Suppressor macrophage treated with lipopolysaccharide for 1 hour (primary cell): ENCODE results near the gene ADAMTS13.
"Not testable (repeated sequence)": the region's sequence is repeated elsewhere in the genome, so short reads cannot be mapped to it uniquely, and the experiment has no call there.

ENCODE experiments used
- DNase-seq, 3 donors: peaks; one replicate each; pipeline ENCODE4 v3.0.0-alpha.2; 2020 to 2022

The ADAMTS13 gene

DNA sequence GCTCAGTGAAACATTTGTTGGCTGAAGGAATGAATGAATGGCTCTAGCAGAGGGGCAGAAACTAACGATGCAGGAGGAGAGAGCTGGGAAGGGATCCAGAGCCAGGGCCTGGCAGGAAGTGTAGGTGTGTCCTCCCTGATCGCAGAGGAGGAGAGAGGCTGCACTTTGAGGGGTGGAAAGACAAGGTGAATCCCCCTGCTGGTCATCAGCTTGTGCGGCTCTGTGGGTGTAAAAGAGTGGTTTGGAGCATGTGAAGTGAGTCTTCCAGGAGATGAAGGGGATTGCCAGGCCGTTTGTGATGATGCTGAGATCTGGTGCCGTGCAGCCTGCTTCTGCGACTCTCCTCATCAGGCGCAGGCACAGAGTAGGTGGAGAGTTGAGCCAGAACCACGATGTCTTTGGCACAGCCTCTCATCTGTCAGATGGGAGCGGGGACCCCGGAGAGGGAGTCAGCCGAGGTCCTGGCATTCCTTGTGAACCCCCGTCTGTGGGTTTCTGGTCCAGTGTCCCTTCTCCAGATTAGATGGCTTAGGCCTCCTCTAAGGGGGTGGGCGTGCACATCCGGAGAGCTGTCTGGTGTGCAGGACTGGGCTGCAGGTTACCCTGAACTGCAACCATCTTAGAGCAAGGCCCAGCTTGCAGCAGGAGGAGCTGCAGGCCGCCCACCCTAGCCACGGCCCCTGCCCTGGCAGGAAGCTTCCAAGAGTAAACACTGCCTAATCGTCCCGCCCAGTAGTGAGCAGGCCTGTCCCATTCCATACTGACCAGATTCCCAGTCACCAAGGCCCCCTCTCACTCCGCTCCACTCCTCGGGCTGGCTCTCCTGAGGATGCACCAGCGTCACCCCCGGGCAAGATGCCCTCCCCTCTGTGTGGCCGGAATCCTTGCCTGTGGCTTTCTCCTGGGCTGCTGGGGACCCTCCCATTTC lies at the start of gene ADAMTS13:
Gene ADAMTS13 (plus strand): TSS at position 753 of the 928 bp plus-strand sequence. CDS start 77 bp downstream, at position 830.
- DNase-seq = peak; percentile 23 to 36 (median 32)

DNA sequence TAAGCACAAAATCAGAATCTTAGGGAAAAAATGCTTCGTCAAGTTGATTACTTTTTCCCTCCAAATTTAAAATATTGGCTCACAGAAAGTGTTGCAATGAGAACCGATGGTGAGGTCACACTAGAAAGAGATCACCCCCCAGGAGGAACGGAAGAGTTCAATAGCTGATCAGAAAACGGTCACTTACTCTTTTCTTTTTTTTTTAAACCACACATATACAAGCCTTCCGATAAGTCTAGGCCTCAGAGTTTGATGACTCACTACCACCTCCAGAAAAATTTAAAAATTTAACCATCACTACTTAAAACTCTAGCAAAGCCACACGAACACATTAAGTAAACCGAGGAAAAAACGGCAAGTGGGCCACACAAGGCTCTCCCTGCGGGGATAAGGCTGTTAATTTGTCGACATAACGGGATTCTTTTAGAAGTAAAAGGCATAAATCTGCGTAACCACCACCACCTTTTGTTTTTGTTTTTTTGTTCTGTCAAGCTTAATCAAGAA lies 47.5 kb upstream of the ADAMTS13 start:
- peak; percentile 41 to 76 (median 75) for DNase-seq

DNA sequence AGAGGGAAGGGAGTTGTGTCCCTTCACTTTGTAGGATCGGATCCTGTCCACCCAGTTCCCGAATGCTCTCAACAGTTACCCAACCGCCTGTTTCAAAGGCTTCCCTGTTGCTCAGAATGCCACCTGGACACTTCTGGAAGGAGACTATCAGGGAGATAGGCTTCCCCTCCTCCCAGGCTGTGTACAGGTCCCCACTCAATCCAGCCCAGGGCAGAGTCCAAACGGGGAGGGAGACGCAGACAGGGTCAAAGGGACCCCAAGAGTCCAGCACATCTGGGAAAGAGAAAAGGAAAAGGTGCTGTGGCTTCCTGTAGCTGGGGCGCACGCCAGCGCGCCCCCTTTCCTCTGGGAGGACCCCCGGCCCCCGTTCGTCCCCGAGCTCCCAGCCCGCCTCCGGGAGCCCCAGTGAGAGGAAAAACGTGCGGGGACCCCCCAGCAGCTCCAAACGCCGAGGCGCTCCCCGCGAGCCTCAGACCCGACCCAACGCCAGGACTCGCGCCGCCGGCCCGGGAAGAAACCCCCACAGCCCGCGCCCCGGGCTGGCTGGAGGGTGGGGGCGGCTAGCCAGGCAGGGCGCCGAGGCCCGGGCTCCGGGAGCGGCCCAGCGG lies 46.9 kb upstream of the ADAMTS13 start:
- peak; percentile 38 to 58 (median 50) for DNase-seq

DNA sequence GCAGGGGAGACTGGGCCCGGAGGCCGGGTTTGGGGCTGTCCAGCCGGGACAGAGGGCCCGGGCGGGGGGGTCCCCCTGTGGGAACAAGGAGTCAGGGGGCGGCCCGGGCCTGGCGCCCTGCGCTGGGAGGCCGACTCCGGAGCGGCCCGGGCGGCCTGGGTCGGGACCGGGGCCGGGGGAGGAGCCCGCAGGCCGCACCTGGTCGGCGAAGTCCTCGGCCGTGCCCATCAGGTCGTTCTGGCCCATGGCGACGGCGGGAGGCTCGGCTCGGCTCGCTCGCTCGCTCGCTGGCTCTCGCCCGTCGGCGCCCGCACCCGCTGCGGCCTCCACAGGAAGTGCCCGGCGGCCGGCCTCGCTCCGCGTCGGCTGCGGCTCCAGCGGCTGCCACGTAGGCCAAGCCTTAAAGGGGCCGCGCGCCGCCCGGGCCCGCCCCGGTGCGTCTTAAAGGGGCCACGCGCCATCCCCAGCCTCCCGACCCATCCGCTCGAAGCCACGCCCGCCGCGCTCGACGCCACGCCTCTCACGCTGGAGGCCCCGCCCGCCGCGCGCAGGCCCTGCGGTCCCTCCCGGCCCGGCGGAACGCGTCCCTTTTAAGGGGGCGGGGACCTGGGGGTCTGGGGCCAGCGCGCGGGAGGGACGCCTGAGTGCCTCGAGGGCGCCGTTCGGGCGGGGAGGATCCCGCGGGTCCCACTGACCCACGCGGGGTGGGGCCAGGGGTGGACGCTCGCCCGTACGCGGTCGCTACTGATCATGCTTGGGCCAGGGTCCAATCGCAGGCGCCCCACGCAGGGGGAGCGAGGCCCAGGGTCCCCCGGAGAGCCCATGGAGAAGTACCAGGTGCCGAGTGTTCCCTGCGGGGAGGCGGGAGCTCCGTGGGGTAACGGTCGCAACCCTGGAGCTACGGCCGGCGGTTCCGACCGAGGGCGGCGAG lies 46.2 kb upstream of the ADAMTS13 start, which contains the start of the genes STKLD1 and SURF4:
Gene STKLD1 (plus strand): TSS at position 643 of the 931 bp plus-strand sequence. CDS start 108 bp downstream, at position 751.
Gene SURF4 (minus strand): TSS at position 337 of the 931 bp plus-strand sequence. CDS start 91 bp downstream, at position 246.
- DNase-seq = peak; percentile 97 to 99 (median 98)

DNA sequence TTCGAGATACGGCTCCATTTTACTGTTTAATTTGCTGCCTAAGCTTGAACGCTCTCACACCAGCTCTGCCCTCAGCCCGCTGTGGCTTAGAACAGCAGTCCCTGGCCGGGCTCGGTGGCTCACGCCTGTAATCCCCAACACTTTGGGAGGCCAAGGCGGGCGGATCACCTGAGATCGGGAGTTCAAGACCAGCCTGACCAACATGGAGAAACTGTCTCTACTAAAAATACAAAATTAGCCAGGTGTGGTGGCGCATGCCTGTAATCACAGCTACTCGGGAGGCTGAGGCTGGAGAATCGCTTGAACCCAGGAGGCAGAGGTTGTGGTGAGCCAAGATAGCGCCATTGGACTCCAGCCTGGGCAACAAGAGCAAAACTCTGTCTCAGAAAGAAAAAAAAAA lies 44.9 kb upstream of the ADAMTS13 start:
- not testable (repeated sequence) for DNase-seq

DNA sequence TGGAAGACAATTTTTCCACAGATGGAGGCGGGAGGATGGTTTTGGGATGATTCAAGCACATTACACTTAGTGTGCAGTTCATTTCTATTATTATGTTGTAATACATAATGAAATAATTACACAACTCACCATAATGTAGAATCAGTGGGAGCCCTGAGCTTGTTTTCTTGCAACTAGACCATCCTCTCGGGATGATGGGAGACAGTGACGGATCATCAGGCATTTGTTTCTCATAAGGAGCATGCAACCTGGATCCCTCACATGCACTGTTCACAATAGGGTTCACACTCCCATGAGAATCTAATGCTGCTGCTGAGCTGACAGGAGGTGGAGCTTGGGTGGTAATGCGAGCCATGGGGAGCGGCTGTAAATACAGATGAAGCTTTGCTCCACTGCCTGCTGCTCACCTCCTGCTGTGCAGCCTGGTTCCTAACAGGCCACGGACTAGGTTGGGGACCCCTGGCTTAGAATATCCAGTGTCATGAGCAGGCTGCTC lies 44.4 kb upstream of the ADAMTS13 start:
- DNase-seq = no peak

DNA sequence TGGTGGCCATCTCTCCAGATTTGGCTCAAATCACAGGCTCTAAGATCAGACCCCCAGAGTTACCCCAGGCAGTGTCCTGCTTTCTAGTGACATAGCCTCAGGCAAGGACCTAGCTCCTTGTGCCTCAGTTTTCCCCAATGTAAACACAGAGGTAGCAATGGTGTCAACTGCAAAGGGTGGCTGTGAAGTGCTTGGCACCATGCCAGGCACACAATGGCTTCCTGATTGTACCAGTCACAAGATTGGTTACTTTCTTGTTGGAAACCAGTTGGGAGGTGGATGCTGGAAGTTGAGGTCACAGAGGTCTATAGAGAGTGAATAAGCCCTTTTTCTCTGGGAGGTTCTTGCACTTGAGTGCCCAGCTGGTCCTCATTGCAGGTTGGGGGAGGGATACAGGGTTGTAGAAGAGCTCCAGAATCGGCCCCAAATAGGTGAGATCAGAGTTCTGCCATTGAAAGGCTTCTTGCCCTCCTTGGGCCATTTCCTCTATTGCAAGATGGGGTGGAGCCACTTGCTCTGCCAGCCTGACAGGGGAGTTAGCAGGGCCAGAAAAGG lies 43.7 kb upstream of the ADAMTS13 start:
- DNase-seq = no peak

DNA sequence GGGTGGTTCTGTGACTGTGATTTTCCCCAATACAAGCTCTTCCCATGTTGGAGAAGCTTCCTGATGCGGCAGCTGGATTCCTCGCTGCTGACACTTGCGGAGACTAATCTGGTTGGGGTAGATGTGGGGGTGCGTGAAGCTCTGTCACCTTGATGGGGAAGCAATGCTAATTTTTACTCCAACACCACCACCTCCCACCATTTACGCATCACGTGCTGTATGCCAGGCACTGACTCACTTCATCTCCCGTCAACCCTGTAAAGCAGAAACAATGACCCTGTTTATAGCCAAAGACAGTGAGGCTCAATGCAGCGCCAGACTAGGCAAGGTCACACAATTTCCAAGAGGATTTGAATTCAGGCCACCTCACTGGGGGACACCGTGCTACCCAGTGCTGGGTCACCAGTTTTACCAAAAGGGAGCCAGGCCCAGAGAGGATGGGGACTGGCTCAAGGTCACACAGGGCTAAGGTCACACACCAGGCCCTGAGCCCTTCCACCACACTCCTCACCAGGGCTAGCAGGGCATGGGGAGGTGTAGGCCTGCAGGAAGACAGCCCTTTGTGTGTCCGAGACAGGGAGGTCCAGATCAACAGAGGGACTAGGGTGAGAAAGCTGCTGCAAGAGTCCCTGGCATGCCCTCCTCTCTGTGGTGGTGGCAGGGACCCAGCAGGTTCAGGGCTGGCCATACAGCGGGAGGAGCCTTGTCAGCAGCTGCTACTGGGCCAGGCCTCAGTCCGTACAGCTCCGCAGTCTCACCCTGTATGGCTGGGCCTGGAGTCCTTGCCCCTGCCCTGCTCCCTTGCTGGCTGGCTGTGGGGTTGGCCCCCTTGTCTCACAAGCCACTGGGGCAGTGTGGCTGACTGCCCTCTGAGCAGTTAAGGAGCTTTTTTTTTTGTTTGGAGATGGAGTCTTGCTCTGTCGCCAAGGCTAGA lies 42.7 kb upstream of the ADAMTS13 start:
- DNase-seq = no peak

DNA sequence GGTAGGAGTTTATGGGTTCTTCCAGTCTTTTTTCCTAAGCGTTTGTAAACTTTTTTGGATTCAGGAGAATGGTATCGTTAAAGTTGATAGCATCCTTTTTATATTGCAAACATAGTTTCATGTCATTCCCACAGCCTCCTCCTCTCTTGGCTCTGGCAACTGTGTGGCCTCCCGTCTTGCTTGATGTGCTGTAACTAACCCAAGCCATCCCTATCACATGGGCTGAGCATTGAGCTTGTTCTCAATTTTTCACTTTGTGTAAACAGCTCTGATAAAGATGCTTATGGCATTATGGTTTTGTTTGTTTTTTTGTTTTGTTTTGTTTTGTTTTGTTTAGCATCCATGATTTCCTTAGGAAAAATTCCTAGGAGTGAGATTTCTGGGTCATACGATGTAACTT lies 41.4 kb upstream of the ADAMTS13 start:
- DNase-seq = no peak

DNA sequence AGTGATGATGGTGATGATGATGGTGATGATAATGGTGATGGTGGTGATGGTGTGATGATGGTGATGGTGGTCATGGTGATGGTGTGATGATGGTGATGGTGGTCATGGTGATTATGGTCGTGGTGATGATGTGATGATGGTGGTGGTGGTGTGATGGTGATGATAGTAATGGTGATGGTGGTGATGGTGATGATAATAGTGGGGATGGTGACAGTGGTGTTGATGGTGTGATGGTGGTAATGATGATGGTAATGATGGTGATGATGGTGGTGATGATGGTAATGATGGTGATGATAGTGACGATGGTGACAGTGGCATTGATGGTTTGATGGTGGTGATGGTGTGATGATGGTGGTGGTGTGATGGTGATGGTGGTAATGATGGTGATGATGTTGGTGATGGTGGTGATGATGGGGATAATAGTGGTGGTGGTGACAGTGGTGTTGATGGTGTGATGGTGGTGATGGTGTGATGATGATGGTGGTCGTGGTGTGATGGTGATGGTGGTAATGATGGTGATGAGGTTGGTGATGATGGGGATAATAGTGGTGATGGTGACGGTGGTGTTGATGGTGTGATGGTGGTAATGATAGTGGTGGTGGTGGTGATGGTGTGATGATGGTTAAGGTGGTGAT lies 39.5 kb upstream of the ADAMTS13 start:
- DNase-seq = no peak

DNA sequence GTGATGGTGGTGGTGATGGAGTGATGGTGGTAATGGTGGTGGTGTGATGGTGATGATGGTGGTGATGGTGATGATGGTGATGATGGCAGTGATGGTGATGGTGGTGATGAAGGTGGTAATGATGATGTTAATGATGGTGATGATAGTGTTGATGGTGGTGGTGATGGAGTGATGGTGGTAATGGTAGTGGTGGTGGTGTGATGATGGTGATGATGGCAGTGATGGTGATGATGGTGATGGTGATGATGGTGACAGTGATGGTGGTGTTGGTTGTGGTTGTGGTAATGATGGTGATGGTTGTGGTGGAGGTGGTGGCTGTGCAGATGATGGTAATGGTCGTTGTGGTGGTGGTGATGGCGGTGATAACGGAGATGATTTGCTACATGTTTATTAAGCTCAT lies 38.7 kb upstream of the ADAMTS13 start:
- DNase-seq = no peak

DNA sequence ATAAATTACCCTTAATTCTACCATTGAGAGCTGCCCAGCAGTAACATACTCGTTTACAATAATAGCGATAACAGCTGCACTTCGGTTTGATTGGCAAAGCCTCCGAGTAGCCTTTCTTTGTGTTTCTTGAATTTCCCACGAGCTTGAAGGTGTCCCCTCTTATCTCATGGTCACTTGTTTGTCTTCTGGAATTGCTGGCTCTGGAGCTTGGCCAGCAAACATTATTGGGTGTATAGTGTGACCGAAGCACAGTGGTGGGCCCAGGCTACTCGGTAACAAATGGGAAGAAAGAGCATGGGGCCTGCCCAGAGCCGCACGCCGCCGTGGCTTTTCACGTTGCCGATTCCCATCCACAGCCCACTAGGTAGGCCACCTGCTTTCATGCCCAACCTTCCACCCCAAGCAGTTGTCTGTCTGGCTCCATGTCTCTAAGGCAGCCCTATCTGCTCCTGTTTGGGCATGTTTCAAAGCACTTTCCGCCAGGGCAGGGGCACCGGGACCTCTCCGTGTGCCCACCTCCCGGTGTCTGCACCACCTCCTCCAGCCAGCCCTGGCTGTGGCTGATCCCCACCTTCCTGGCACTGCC lies 37.3 kb upstream of the ADAMTS13 start:
- no peak for DNase-seq

DNA sequence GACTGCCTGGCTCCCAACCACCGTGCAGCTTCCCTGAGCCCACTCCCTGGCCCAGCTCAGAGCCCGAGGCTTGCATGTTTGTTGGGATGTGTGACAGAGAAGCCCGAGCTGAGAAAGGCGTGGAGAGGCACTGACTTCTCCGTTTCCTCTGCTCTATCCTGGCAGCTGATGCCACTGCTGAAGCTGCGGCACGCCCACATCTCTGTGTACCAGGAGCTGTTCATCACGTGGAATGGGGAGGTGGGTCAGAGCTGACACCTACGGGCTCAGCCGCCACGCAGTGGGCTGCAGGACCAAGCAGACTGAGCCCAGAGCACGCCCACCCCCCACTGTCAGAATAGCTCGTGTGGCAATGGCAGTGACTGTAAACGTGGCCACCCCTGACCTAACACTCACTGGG lies 36.7 kb upstream of the ADAMTS13 start:
- no peak for DNase-seq

DNA sequence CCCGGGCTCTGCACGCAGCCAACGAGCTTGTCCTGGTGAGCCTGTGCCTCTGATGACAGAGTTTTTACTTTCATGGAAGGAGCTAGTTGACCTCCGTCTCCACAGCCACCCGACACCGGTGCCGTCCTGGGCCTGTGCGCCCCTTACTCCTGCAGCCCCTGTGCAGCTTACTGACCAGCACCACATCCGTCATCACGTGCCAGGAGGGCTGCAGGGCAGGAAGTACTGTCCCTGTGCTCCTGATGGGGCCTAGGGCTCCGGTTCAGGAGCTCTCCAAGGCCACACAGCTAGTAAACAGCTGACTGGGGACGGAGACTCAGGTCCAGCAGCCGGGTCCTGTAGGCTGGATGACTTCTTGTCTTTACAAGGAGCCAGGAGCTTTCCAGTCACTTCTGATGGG lies 35.8 kb upstream of the ADAMTS13 start:
- DNase-seq = no peak

DNA sequence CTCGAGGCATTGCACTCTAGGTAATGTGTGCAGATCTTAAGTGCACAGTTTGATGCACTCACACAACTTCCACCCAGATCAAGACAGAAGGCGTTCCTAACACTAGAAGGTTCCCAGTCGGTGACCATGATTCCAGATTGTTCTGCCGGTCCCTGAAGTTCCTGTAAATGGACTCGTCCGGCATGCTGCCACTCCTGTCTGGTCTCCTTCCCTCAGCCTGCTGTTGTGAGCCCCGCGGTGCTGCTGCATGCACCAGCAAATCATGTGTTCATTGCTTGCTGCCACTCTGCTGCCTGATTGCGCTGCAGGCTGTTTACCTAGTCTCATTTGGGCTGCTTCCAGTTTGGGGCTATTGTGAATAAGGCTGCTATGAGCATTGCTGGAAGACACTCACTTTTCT lies 34.5 kb upstream of the ADAMTS13 start:
- no peak for DNase-seq

DNA sequence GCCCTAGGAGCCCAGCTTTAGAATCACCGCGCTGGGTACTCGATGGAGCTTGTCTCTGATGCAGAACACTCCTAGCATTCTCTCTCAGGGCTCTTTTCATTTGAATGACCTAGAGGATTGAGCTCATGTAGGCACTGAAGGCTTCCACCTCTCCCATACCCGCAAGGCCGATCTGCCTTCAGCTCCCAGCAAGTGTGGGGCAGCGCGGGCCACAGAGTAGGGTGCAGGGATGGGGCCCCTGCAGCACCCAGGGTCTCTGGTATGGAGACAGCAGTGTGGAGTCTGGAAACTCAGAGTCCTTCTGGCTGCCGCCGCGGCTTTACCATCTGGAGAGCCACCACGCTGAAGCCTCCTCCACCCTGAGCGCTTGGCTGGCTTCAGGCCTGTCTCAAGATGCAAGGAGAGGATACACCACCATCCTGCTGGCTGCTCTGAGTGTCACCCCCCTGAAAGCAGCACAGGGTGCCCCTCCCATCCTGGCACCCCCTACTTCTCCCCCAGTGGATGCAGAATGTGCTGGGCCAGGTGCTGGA lies 33.1 kb upstream of the ADAMTS13 start:
- peak in 1 of 3 donors; percentile 9 for DNase-seq

DNA sequence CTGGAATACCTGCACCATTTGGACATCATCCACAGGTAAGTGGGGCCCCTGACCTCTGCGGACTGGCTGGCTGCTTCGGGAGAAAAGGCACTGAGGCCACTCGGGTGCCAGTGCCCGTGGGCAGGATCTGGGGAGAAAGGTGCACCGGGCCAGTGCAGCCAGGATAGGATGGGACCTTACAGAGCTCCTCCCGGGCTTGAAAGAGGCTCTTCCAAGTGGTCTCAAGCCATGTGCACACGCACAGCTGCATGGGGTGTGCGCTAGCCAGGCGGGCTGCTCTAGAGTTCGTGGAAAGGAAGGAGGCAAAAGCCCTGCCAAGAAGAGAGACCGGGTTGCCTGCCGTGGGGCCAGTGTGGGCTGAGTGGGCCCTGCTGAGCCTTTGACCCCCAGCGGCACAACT lies 32.6 kb upstream of the ADAMTS13 start:
- DNase-seq = peak in 1 of 3 donors; percentile 16

DNA sequence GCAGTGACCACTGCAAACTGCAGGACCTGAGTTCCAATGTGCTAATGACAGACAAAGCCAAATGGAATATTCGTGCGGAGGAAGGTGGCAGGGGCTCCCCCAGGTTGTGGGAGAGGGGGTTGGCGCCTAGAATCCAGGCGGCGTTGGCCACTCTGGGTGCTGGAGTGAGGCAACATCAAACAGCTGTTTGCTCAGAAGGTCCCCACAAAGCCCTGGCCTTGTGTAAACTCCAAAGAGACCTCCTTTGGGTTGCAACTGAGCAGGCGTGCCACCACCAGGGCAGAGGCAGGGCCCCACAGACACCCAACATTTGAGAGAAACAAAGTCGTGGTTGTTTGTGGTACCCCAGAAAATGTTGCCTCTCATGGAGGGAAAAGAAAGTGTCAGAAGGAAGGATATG lies 31.5 kb upstream of the ADAMTS13 start:
- DNase-seq = peak in 1 of 3 donors; percentile 4

DNA sequence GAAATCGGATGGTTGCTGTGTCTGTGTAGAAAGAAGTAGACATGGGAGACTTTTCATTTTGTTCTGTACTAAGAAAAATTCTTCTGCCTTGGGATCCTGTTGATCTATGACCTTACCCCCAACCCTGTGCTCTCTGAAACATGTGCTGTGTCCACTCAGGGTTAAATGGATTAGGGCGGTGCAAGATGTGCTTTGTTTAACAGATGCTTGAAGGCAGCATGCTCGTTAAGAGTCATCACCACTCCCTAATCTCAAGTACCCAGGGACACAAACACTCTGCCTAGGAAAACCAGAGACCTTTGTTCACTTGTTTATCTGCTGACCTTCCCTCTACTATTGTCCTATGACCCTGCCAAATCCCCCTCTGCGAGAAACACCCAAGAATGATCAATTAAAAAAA lies 30.7 kb upstream of the ADAMTS13 start:
- DNase-seq = not testable (repeated sequence)

DNA sequence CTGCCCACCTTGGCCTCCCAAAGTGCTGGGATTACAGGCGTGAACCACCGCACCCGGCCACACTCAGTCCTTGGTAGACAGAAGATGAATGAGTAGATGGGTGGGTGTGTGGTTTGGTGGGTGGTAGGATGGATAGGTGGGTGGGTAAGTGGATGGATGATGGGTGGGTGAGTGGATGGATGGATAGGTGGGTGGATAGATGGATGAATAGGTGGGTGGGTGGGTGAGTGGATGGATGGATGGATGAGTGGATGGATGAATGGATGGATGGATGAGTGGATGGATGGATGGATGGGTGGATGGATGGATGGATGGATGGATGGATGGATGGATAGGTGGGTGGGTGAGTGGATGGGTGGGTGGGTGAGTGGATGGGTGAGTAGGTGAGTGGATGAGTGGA lies 29.9 kb upstream of the ADAMTS13 start:
- not testable (repeated sequence) for DNase-seq
